Measurements from ENCODE around the gene ARF1. TPM values are rescaled to one million over a fixed set of nuclear protein-coding genes. Genes with fewer than 3 reads are reported as not detected.

Gene ARF1
- total and polyA plus RNA-seq, 2 of the 8 experiments (the other 6 are each of a cell fraction or from before 2014, with no cell fraction given) = 265 to 471 TPM

GRCh38 chr1:228050571-228051231 lies 31.8 kb upstream of the ARF1 start (continued):
- TF ChIP-seq SAP30 (IDR thresholded peaks at IDR 0.05; ENCODE audit: insufficient read depth, insufficient replicate concordance, low read length) (no peak), CTCF (IDR thresholded peaks at IDR 0.05; ENCODE audit: control extremely low read depth in 1 of 3, insufficient read depth in 1 of 3, low read depth in 1 of 3, low read length in 3 of 3) (no peak), EGR1 (IDR thresholded peaks at IDR 0.05; ENCODE audit: borderline replicate concordance, low read depth, low read length) (no peak)
